Astrocyte of the spinal cord (primary cell): Measurements from ENCODE around the gene NPM3.

Experiments used
- DNase-seq: peaks from one replicate; pipeline ENCODE4 v3.0.0; 2011; ENCODE audit warnings: low read depth, low spot score
- H3K4me3 ChIP-seq: 2 replicates; pipeline ENCODE4 v1.5.1; 2011; ENCODE audit warnings: low read depth, mild to moderate bottlenecking, low read length, moderate library complexity
- CTCF ChIP-seq: IDR thresholded peaks from 2 replicates; pipeline ENCODE4 v1.5.1; 2012; ENCODE audit warnings: low read depth, mild to moderate bottlenecking, low read length, inconsistent platforms
- in situ Hi-C: cut with HindIII; loops from 2 replicates; pipeline ENCODE4 v1.10.0; 2017; ENCODE audit warnings: low sequenced_read_pairs

The NPM3 gene

GRCh38 chr10:101779544-101780186 lies 3.6 kb downstream of the NPM3 start:
- peak; percentile 85 for TF ChIP-seq CTCF
- DNase-seq = peak; percentile 48
- in situ Hi-C loops = no loop called here
- H3K4me3 ChIP-seq = peak overlapping the region; percentile 29

DNA sequence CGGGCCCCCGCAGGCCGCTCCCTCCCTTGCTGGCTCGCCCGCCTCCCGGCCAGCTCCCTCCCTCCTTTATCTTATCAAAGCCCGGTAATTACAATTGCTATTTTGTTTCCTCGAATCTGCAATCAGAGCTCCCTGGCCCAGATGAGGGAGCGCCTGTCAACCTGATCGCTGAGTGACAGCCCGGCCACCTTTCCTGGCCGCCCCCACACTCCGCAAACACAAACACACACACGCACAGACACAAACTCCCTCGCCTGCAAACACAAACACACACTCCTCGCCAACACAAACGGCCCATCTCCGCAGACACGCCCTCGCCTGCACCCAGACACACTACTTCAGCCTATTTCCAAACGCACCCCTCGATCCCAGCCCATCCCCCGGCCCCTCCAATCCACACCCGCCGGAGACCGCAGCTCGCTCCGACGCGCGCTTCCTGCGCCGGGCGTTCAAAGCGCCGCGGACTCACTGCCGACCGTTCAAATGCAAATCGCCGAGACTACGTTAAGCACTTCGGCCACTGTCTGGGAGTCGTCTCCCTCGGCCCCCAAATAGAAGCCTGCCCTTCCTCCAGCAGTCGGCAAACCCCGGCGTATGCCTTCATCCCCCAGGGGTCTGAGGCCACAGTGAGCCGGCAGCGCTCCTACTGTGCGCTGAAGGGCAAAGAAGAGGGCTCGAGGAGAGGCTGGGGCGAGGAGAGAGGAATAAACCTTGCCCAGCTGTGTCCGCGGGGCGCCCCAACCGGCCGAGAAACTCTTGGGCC lies 4.3 kb downstream of the NPM3 start:
- in situ Hi-C loops = no loop called here
- H3K4me3 ChIP-seq = peak overlapping the region; percentile 29
- TF ChIP-seq CTCF = no peak
- peak; percentile 39 for DNase-seq

GRCh38 chr10:101778151-101778780 lies 5.0 kb downstream of the NPM3 start:
- no peak for DNase-seq
- in situ Hi-C loops = no loop called here
- TF ChIP-seq CTCF = no peak
- H3K4me3 ChIP-seq = no peak overlapping the region

GRCh38 chr10:101777619-101778145 lies 5.6 kb downstream of the NPM3 start:
- in situ Hi-C loops = no loop called here
- DNase-seq = no peak
- TF ChIP-seq CTCF = no peak
- no peak overlapping the region for H3K4me3 ChIP-seq

GRCh38 chr10:101776161-101776817 lies 7.0 kb downstream of the NPM3 start:
- in situ Hi-C loops = no loop called here
- no peak for DNase-seq
- H3K4me3 ChIP-seq = no peak overlapping the region
- TF ChIP-seq CTCF = no peak
